Measurements from ENCODE around the gene CORO2B. TPM values are rescaled to one million over a fixed set of nuclear protein-coding genes. Genes with fewer than 3 reads are reported as not detected.

The CORO2B gene
- total RNA-seq, 6 donors from 2014 or later: 0.79 to 9.0 (median 2.0) TPM

DNA sequence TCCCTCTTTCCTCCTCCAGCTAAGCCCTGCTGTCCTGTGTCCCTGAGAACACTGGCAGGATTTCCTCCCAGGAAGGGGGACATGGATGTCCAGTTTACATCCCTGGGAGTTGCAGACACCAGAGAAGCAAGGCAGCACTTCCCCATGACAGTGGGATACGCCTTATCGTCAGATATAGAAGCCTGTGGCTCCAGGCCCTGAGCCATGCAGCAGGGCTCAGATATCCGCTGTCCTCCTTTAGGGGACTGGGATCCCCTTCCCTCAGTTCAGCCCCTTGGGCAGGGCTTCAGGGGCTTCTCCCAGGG lies 16.4 kb downstream of the CORO2B start:
- H3K27me3 ChIP-seq: no peaks in the 10 kb centered on the region
- peak in 1 of 2 donors; percentile 40 for TF ChIP-seq POLR2AphosphoS5 (IDR thresholded peaks at IDR 0.05)
- no peak for TF ChIP-seq POLR2A (IDR thresholded peaks at IDR 0.05)
- peaks cover 22 to 44% (median 27%) of the 10 kb centered on the region in 4 donors for H3K4me1 ChIP-seq
- ATAC-seq (ENCODE audit: low FRiP score in 2 of 2) (no peak), DNase-seq (no peak)
- no peak overlapping the region for H3K4me3 ChIP-seq
- no peaks in the 10 kb centered on the region for H3K36me3 ChIP-seq
- 52% methylated on average over 3 of the region's 3 CpGs; no CpG with 5 or more reads in 1 of the 2 donors for WGBS, 2 donors
- H3K9me3 ChIP-seq: no peaks in the 10 kb centered on the region
- H3K27ac ChIP-seq: peak overlapping the region; percentile 47 to 69 (median 63)

DNA sequence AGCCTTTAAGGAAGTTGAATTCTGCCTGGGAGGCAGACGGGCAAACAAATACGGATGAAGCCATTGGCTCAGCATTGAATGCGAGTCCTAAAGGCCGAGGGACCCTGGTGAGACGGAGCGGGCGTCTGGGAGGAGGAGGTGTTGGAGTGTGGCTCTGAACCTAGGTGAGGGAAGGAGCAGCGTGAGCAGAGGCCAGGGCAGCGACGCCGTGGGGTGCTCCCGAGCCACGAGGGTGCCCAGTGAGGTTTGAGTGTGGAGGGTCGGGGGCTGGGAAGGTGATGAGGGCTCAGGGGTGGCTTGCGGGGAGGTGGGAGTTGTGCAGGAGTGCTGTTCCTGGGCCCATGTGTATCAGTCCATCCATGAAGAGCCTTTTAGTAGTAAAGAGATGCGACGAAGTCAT lies 17.0 kb downstream of the CORO2B start:
- Histone ChIP-seq H3K27ac (peak overlapping the region; percentile 47 to 69 (median 63)), H3K4me3 (no peak overlapping the region), H3K36me3 (no peaks in the 10 kb centered on the region), H3K9me3 (no peaks in the 10 kb centered on the region), H3K27me3 (no peaks in the 10 kb centered on the region), H3K4me1 (peaks cover 26 to 49% (median 32%) of the 10 kb centered on the region in 4 donors)
- 91% methylated on average over 17 of the region's 17 CpGs for WGBS, 2 donors
- ATAC-seq (ENCODE audit: low FRiP score in 2 of 2): no peak
- no peak for DNase-seq
- no peak for TF ChIP-seq POLR2AphosphoS5 (IDR thresholded peaks at IDR 0.05)
- no peak for TF ChIP-seq EP300 (IDR thresholded peaks at IDR 0.05)
- TF ChIP-seq, protein P1, sequence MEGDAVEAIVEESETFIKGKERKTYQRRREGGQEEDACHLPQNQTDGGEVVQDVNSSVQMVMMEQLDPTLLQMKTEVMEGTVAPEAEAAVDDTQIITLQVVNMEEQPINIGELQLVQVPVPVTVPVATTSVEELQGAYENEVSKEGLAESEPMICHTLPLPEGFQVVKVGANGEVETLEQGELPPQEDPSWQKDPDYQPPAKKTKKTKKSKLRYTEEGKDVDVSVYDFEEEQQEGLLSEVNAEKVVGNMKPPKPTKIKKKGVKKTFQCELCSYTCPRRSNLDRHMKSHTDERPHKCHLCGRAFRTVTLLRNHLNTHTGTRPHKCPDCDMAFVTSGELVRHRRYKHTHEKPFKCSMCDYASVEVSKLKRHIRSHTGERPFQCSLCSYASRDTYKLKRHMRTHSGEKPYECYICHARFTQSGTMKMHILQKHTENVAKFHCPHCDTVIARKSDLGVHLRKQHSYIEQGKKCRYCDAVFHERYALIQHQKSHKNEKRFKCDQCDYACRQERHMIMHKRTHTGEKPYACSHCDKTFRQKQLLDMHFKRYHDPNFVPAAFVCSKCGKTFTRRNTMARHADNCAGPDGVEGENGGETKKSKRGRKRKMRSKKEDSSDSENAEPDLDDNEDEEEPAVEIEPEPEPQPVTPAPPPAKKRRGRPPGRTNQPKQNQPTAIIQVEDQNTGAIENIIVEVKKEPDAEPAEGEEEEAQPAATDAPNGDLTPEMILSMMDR (IDR thresholded peaks at IDR 0.05): no peak
- no peak for TF ChIP-seq POLR2A (IDR thresholded peaks at IDR 0.05)

DNA sequence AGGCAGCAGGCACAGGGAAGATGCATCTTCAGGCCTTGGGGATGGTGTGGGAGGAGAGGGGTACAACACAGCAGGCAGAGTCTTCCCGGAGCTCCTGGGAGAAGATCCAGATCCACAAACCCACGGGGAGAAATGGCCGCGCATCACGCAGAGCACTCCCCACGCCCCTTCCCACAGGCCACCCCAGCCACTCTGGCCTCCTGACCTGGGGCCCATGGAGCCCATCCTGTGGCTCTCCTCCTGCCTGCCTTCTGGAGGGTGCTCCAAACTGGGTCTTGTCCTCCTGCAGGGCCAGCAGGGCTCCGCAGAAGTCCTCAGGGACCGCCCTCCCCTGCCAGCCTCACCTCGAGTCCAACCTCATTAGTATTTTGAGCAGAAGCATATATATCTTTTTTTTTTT lies 17.9 kb downstream of the CORO2B start:
- DNase-seq: no peak
- no peak overlapping the region for H3K27ac ChIP-seq
- TF ChIP-seq POLR2A (IDR thresholded peaks at IDR 0.05) (no peak), EP300 (IDR thresholded peaks at IDR 0.05) (no peak)

DNA sequence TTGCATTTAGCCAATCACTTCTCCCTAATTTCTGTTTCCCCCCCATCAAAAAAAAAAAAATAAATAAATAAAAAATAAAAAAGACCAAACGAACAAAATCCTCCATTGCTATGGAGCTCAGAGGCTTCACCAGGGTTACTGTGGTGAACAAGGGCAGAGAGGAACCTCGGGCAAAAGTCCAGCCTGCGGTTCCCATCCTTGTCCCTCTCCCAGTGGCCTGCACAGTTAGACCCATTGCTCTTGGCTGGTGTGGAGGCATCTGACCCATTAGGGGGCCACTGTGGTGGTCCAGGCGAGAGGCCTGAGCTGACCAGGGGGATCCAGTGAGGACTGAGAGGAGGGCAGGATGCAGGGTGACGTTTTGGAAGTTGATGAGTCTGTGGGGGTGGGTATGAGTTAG lies 18.8 kb downstream of the CORO2B start:
- no peak overlapping the region for H3K27ac ChIP-seq

More for the DNA sequence above, 17.9 kb downstream of the CORO2B start:
- Histone ChIP-seq H3K9me3 (no peaks in the 10 kb centered on the region), H3K4me1 (peaks cover 26 to 58% (median 40%) of the 10 kb centered on the region in 4 donors), H3K4me3 (no peak overlapping the region), H3K36me3 (no peaks in the 10 kb centered on the region), H3K27me3 (no peaks in the 10 kb centered on the region)
- ATAC-seq (ENCODE audit: low FRiP score in 2 of 2): no peak
- 93 to 96% methylated on average over 9 of the region's 9 CpGs for WGBS, 2 donors

DNA sequence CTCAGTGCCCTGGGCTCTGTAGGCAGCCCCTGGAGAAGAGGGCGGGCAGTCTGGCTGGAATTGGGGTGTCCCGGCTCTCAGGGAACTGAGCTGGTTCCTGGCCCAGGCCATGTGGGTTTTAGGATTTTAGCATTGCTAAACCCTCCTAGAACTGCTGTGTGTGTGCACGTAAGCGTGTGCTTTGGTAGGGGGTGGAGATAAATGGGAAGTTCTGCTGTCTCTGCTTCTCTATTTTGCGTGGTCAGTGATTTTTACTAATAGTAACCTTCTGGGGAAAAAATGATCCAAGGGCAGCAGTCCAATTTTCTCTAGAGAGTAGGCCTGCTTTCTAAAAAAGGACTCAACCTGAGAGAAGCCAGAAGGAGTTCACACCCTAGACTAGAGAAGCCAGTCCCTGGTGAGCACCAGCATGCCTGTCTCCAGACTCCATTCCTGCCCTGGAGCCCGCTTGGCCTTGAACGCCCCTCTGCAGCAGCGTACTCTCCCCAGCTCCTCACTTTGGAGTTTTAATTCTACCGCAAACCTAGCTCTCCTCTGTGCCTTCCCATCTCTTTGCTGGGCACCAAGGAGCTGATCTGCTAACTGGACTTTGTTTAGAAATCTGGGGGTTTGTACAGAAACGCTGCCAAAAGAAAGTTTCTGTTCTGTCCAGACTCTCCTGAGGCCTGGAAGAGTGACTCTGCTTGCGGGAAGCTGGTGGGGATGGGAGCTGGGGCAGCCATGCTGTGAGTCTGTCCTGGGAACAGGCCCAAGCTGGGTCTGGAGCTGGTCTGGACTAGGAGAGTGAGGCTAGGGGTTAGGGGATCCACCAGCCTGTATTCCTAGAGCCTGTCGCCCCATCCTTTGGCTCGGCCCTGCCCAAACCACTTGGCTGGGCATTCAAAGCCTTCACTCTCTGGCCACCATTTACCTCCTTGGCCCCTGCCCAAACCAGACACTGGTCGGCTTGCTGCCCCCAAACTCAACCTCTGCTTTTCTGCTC lies 19.7 kb downstream of the CORO2B start:
- 80 to 81% methylated on average over 14 of the region's 14 CpGs for WGBS, 2 donors
- DNase-seq: no peak
- no peak overlapping the region for H3K4me3 ChIP-seq
- H3K27me3 ChIP-seq: no peaks in the 10 kb centered on the region
- H3K36me3 ChIP-seq: no peaks in the 10 kb centered on the region
- TF ChIP-seq EP300 (IDR thresholded peaks at IDR 0.05): no peak
- no peak for TF ChIP-seq POLR2AphosphoS5 (IDR thresholded peaks at IDR 0.05)
- TF ChIP-seq, protein P1 (IDR thresholded peaks at IDR 0.05): no peak
- no peak for TF ChIP-seq POLR2A (IDR thresholded peaks at IDR 0.05)
- H3K27ac ChIP-seq: peak overlapping the region in 2 of 4 donors; percentile 33 to 46
- H3K9me3 ChIP-seq: no peaks in the 10 kb centered on the region
- peaks cover 26 to 58% (median 40%) of the 10 kb centered on the region in 4 donors for H3K4me1 ChIP-seq
- ATAC-seq (ENCODE audit: low FRiP score in 2 of 2): peak in 1 of 2 donors; percentile 58

More for the DNA sequence above, 18.8 kb downstream of the CORO2B start:
- Histone ChIP-seq H3K4me3 (no peak overlapping the region), H3K27me3 (no peaks in the 10 kb centered on the region), H3K4me1 (peaks cover 26 to 60% (median 40%) of the 10 kb centered on the region in 4 donors), H3K9me3 (no peaks in the 10 kb centered on the region), H3K36me3 (no peaks in the 10 kb centered on the region)
- WGBS, 2 donors: 80 to 96% methylated on average over 5 of the region's 5 CpGs
- no peak for ATAC-seq (ENCODE audit: low FRiP score in 2 of 2)
- no peak for DNase-seq
- TF ChIP-seq, protein P1 (IDR thresholded peaks at IDR 0.05): no peak
- TF ChIP-seq POLR2A (IDR thresholded peaks at IDR 0.05) (no peak), POLR2AphosphoS5 (IDR thresholded peaks at IDR 0.05) (no peak), EP300 (IDR thresholded peaks at IDR 0.05) (no peak)
